Nephron progenitor cell (in vitro differentiated cells): ENCODE results near the gene MED13.
A peak's percentile ranks its signal among the peaks of the same experiment; 100 is the strongest.
"Not testable (repeated sequence)": the region's sequence is repeated elsewhere in the genome, so short reads cannot be mapped to it uniquely, and the experiment has no call there.

Source experiments
- DNase-seq: peaks from one replicate; pipeline ENCODE4 v3.0.0; 2021
- H3K27ac Mint-ChIP-seq: 2 replicates; pipeline ENCODE4 v1.8.0; 2021; ENCODE audit warnings: mild to moderate bottlenecking, moderate library complexity, mixed read lengths
- H3K27me3 Mint-ChIP-seq: 2 replicates; pipeline ENCODE4 v1.8.0; 2021; ENCODE audit warnings: mild to moderate bottlenecking, low read depth, mixed read lengths; ENCODE audit not compliant: poor library complexity
- H3K36me3 Mint-ChIP-seq: 2 replicates; pipeline ENCODE4 v1.8.0; 2021; ENCODE audit warnings: low read depth, mixed read lengths
- H3K4me1 Mint-ChIP-seq: 2 replicates; pipeline ENCODE4 v1.8.0; 2021; ENCODE audit warnings: mixed read lengths
- H3K4me3 Mint-ChIP-seq: 2 replicates; pipeline ENCODE4 v1.8.0; 2021; ENCODE audit warnings: mild to moderate bottlenecking, moderate library complexity, mixed read lengths
- H3K9me3 Mint-ChIP-seq: 2 replicates; pipeline ENCODE4 v1.8.0; 2021; ENCODE audit warnings: mild to moderate bottlenecking, moderate library complexity, mixed read lengths
- CTCF ChIP-seq: fragments of 200-600 bp; sonication (generic); IDR thresholded peaks from 2 replicates; pipeline ENCODE4 v1.5.0; 2021; ENCODE audit warnings: antibody characterized with exemption

MED13 gene

GRCh38 chr17:61942085-61942484 is 123.0 kb downstream of the MED13 start:
- H3K4me3 Mint-ChIP-seq, result no peak overlapping the region
- peaks cover 20% of the 10 kb centered on the region for H3K36me3 Mint-ChIP-seq
- no peaks in the 10 kb centered on the region for H3K4me1 Mint-ChIP-seq
- DNase-seq, result no peak
- no peaks in the 10 kb centered on the region for H3K27me3 Mint-ChIP-seq
- TF ChIP-seq CTCF, result no peak
- H3K27ac Mint-ChIP-seq, result no peak overlapping the region
- H3K9me3 Mint-ChIP-seq, result no peaks in the 10 kb centered on the region

- no peak for TF ChIP-seq CTCF
- Mint-ChIP-seq H3K27me3 (peaks cover 23% of the 10 kb centered on the region), H3K36me3 (peaks cover 25% of the 10 kb centered on the region), H3K4me1 (peaks cover 19% of the 10 kb centered on the region), H3K4me3 (peak overlapping the region; percentile 96), H3K9me3 (no peaks in the 10 kb centered on the region), H3K27ac (no peak overlapping the region)
- DNase-seq, result no peak
Measured at GRCh38 chr17:61928101-61928436, 137.0 kb downstream of the MED13 start.

GRCh38 chr17:61927208-61928100 is 137.6 kb downstream of the MED13 start, which contains the start of gene INTS2:
TSS of gene INTS2 (minus strand) at chr17:61927982. CDS start at chr17:61926644, 1,338 bp downstream.
- TF ChIP-seq CTCF, result no peak
- peak; percentile 92 for DNase-seq
- peak within 1 kb of the TSS; percentile 96 for H3K27ac Mint-ChIP-seq
- H3K4me3 Mint-ChIP-seq, result peak within 1 kb of the TSS; percentile 96
- H3K36me3 Mint-ChIP-seq, result peaks cover 31% of the 10 kb centered on the region
- peaks cover 23% of the 10 kb centered on the region for H3K27me3 Mint-ChIP-seq
- peaks cover 19% of the 10 kb centered on the region for H3K4me1 Mint-ChIP-seq
- H3K9me3 Mint-ChIP-seq, result no peaks in the 10 kb centered on the region

- H3K9me3 Mint-ChIP-seq, result no peaks in the 10 kb centered on the region
- DNase-seq, result no peak
- TF ChIP-seq CTCF, result no peak
- peaks cover 35% of the 10 kb centered on the region for H3K36me3 Mint-ChIP-seq
- H3K4me1 Mint-ChIP-seq, result peaks cover 19% of the 10 kb centered on the region
- peak overlapping the region; percentile 96 for H3K4me3 Mint-ChIP-seq
- H3K27me3 Mint-ChIP-seq, result peaks cover 23% of the 10 kb centered on the region
- peak overlapping the region; percentile 96 for H3K27ac Mint-ChIP-seq
Measured at GRCh38 chr17:61926826-61927207, 138.3 kb downstream of the MED13 start.

- H3K36me3 Mint-ChIP-seq, result peaks cover 75% of the 10 kb centered on the region
- H3K4me3 Mint-ChIP-seq, H3K4me1 Mint-ChIP-seq, H3K9me3 Mint-ChIP-seq, H3K27me3 Mint-ChIP-seq, DNase-seq, H3K27ac Mint-ChIP-seq: not testable (repeated sequence)
Measured at GRCh38 chr17:61915162-61915561, 149.9 kb downstream of the MED13 start.

GRCh38 chr17:61908292-61909037 is 156.6 kb downstream of the MED13 start:
- Mint-ChIP-seq H3K36me3 (peaks cover 52% of the 10 kb centered on the region), H3K27ac (no peak overlapping the region), H3K27me3 (no peaks in the 10 kb centered on the region), H3K4me1 (no peaks in the 10 kb centered on the region), H3K4me3 (no peak overlapping the region), H3K9me3 (no peaks in the 10 kb centered on the region)
- DNase-seq, result no peak
- TF ChIP-seq CTCF, result no peak
